GM21825 (cell line): ENCODE results near the gene USP34.

ENCODE experiments used
- ATAC-seq: cut with Tn5 transposase; IDR thresholded peaks from one replicate; pipeline ENCODE4 v1.9.1; 2021; ENCODE audit warnings: mild to moderate bottlenecking, moderate library complexity; ENCODE audit not compliant: unreplicated experiment

Gene USP34

GRCh38 chr2:61257446-61257845 lies 213.4 kb downstream of the USP34 start:
- no peak for ATAC-seq

GRCh38 chr2:61255580-61256437 lies 215.1 kb downstream of the USP34 start:
- no peak for ATAC-seq

- no peak for ATAC-seq
Measured at GRCh38 chr2:61254536-61254935, 216.4 kb downstream of the USP34 start.

- no peak for ATAC-seq
Measured at GRCh38 chr2:61253136-61253535, 217.8 kb downstream of the USP34 start.

GRCh38 chr2:61252031-61252430 lies 218.9 kb downstream of the USP34 start:
- no peak for ATAC-seq

- no peak for ATAC-seq
Measured at GRCh38 chr2:61249521-61250071, 221.3 kb downstream of the USP34 start.

- ATAC-seq: no peak
Measured at GRCh38 chr2:61247204-61247812, 223.6 kb downstream of the USP34 start.

- no peak for ATAC-seq
Measured at GRCh38 chr2:61244694-61245093, 226.2 kb downstream of the USP34 start.

- ATAC-seq: no peak
Measured at GRCh38 chr2:61241266-61241665, 229.6 kb downstream of the USP34 start.

- no peak for ATAC-seq
Measured at GRCh38 chr2:61238219-61239012, 232.5 kb downstream of the USP34 start.

- ATAC-seq: no peak
Measured at GRCh38 chr2:61235716-61236115, 235.2 kb downstream of the USP34 start.

- no peak for ATAC-seq
Measured at GRCh38 chr2:61233581-61233980, 237.3 kb downstream of the USP34 start.

GRCh38 chr2:61229936-61230335 lies 241.0 kb downstream of the USP34 start:
- no peak for ATAC-seq

GRCh38 chr2:61222567-61222966 lies 248.3 kb downstream of the USP34 start:
- no peak for ATAC-seq

- ATAC-seq: no peak
Measured at GRCh38 chr2:61221819-61222218, 249.1 kb downstream of the USP34 start.

- no peak for ATAC-seq
Measured at GRCh38 chr2:61220768-61221167, 250.1 kb downstream of the USP34 start.

GRCh38 chr2:61218817-61219170 lies 252.1 kb downstream of the USP34 start:
- ATAC-seq: no peak

- ATAC-seq: no peak
Measured at GRCh38 chr2:61218076-61218816, 252.6 kb downstream of the USP34 start.

GRCh38 chr2:61214171-61214570 lies 256.7 kb downstream of the USP34 start:
- ATAC-seq: no peak

- ATAC-seq: no peak
Measured at GRCh38 chr2:61210332-61210981, 260.4 kb downstream of the USP34 start.
